ENCODE measurements around the gene BMP8B.

Gene BMP8B

GRCh38 chr1:39721664-39722063 is 67.0 kb downstream of the BMP8B start:
- DNase-seq: no peak

DNA sequence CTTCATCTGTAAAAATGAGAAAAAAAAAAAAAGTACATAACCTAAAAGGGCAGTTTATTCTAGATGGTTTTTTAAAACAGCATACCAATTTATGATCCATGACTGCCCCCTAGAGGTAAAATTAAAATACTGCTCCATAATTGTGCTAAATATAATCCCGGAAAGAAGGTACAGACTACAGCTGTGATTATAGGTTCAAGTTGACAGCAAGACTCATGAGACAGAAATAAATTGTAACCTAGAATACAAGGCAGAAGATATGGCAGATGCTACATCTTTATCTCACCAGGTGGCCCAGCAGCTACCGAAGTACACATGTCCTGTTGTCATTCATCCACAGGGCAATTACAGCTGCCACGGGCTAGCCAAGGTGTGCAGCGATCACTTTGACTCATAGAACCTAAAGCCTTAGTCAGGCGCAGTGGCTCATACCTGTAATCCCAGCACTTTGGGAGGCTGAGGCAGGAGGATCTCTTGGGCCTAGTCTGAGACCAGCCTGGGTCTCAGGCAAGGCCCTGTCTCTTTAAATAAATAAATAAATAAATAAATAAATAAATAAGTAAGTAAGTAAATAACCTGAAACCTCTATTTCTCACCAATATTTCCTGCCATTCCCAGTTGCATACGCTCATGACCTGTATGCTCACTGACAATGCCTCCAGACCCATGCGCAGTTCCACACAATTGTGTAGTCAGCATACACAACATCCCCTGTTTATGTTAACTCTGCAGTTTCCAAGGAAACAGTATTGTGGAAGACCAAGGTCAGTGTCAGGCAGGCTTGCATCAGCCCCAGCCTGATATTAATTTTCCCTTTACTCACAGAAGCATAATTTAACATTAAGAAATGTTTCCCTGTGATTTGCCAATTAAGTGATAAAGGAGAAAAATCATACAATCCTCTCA is 68.3 kb downstream of the BMP8B start:
- DNase-seq: peak; percentile 68

GRCh38 chr1:39717809-39718208 is 70.9 kb downstream of the BMP8B start:
- DNase-seq: no peak

- DNase-seq: no peak
These were observed 75.1 kb downstream of the BMP8B start for GRCh38 chr1:39713557-39713956.

- no peak for DNase-seq
These were observed 76.7 kb downstream of the BMP8B start for GRCh38 chr1:39711966-39712340.

- peak; percentile 16 for DNase-seq
These were observed 77.3 kb downstream of the BMP8B start for GRCh38 chr1:39711104-39711965.

GRCh38 chr1:39707506-39707905 is 81.2 kb downstream of the BMP8B start:
- DNase-seq: no peak

All from fibroblast of skin of scalp (primary cell).